WERI-Rb-1 (cell line): Measurements from ENCODE around the gene GDF2.

Source experiments
- DNase-seq: peaks from one replicate; pipeline ENCODE4 v3.0.0-alpha.2; 2020
- H3K27ac ChIP-seq: fragments of 250-450 bp; sonication (Bioruptor Pico); 2 replicates; pipeline ENCODE4 v1.5.1; 2020; ENCODE audit warnings: mild to moderate bottlenecking, moderate library complexity
- H3K27me3 ChIP-seq: fragments of 250-450 bp; sonication (Bioruptor Pico); 2 replicates; pipeline ENCODE4 v1.5.1; 2021; ENCODE audit warnings: mild to moderate bottlenecking, low read depth, moderate library complexity; ENCODE audit not compliant: insufficient read depth, severe bottlenecking
- H3K36me3 ChIP-seq: fragments of 250-450 bp; sonication (Bioruptor Pico); 2 replicates; pipeline ENCODE4 v1.5.1; 2020; ENCODE audit warnings: mild to moderate bottlenecking, moderate library complexity
- H3K4me3 ChIP-seq: 2 replicates; pipeline ENCODE4 v1.5.1; 2011; ENCODE audit warnings: low read depth, mild to moderate bottlenecking, control low read depth, low read length
- H3K9me3 ChIP-seq: fragments of 250-450 bp; sonication (Bioruptor Pico); 2 replicates; pipeline ENCODE4 v1.5.1; 2021; ENCODE audit warnings: mild to moderate bottlenecking, moderate library complexity; ENCODE audit not compliant: severe bottlenecking
- CTCF ChIP-seq: IDR thresholded peaks from 2 replicates; pipeline ENCODE4 v1.5.1; 2011; ENCODE audit warnings: low read depth, mild to moderate bottlenecking, control low read depth, inconsistent platforms, low read length

GDF2 gene

DNA sequence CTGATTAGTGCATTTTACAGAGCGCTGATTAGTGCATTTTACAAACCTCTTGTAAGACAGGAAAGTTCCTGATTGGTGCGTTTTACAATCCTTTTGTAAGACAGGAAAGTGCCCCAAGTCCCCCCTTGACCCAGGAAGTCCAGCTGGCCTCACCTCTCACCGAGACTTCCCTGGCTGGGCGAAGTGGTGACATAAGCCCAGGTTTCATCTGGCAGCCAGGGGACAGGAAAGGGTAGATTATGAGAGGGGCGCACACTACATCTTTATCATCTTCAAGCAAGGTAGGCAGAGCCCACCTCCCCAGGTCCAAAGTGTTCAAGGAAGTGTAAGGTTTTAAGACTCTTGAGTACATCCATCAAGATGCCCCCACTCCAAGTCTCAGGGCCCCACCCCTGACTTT is 27.8 kb upstream of the GDF2 start:
- no peak for TF ChIP-seq CTCF
- H3K36me3 ChIP-seq = no peaks in the 10 kb centered on the region
- no peak overlapping the region for H3K4me3 ChIP-seq
- no peaks in the 10 kb centered on the region for H3K27me3 ChIP-seq
- no peak overlapping the region for H3K27ac ChIP-seq
- DNase-seq = no peak
- no peaks in the 10 kb centered on the region for H3K9me3 ChIP-seq

DNA sequence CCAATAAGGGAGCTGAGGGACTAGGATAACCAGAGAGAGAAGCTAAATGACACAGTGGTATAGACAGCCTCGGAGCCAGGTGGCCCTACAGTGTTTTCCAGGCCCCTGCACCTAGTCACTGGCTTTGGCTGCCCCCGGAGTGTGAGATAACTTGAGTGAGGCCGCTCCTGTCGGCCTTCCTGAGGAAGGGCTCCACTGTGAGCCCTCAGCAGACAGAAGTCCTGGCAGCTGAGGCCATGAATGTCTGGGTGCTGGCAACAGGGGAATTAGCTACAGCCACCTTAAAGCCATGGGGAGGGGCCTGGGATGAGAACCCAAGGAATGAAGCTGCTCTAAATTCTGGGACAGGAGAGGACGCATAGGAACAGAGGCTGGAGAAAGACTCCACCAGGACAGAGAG is 26.8 kb upstream of the GDF2 start:
- Histone ChIP-seq H3K36me3 (no peaks in the 10 kb centered on the region), H3K27ac (no peak overlapping the region), H3K9me3 (no peaks in the 10 kb centered on the region), H3K4me3 (no peak overlapping the region), H3K27me3 (no peaks in the 10 kb centered on the region)
- TF ChIP-seq CTCF = no peak
- DNase-seq = peak; percentile 61

GRCh38 chr10:47296156-47296894 is 25.9 kb upstream of the GDF2 start:
- no peak overlapping the region for H3K4me3 ChIP-seq
- no peak for TF ChIP-seq CTCF
- H3K27me3 ChIP-seq = no peaks in the 10 kb centered on the region
- no peaks in the 10 kb centered on the region for H3K36me3 ChIP-seq
- no peak overlapping the region; the same call in 1 of the 2 replicates for H3K27ac ChIP-seq
- H3K9me3 ChIP-seq = no peaks in the 10 kb centered on the region
- no peak for DNase-seq

GRCh38 chr10:47296941-47297340 is 25.3 kb upstream of the GDF2 start:
- no peaks in the 10 kb centered on the region for H3K27me3 ChIP-seq
- H3K36me3 ChIP-seq = no peaks in the 10 kb centered on the region
- no peaks in the 10 kb centered on the region for H3K9me3 ChIP-seq
- no peak for DNase-seq
- H3K4me3 ChIP-seq = no peak overlapping the region
- no peak for TF ChIP-seq CTCF
- no peak overlapping the region for H3K27ac ChIP-seq

DNA sequence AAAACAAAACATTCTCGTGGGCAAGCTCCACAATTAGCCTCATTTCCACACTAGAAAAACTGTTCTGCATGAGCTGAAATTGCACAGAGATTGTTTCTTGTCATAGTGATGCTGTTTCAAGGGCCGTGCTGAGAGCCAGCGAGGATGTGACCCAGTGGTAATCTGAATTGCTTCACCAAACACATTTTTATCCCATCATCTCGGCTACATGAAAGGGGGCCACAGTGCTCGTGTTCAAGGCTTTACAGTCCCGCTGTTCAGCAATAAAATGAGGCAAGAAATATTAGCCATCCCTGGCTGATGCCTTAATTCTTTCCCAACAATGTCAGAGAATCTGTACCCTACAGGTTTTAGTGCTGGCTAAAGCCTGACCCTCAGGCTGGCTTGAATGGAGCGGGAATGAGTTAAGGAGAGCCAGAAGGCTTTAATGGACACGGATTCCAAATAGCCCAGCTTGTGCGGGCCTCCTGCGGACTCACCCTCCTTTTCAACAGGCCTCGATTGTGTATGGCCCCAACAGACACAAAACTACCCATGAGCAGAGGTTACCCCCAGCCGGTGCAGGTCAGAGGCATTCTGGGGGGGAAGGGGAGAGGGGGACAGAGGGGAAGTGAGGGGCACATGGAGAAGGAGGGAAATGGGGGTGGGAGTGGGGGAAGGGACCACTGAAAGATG is 24.3 kb upstream of the GDF2 start:
- Histone ChIP-seq H3K4me3 (no peak overlapping the region), H3K9me3 (no peaks in the 10 kb centered on the region), H3K36me3 (no peaks in the 10 kb centered on the region), H3K27me3 (no peaks in the 10 kb centered on the region), H3K27ac (no peak overlapping the region)
- no peak for TF ChIP-seq CTCF
- no peak for DNase-seq
